ENCODE results near the gene VGLL1. TPM values are rescaled to one million over a fixed set of nuclear protein-coding genes. Genes with fewer than 3 reads are reported as not detected.

VGLL1 gene
- total and polyA plus RNA-seq, 10 of the 15 experiments (the other 5 are each of a cell fraction or from before 2014, with no cell fraction given): not detected

DNA sequence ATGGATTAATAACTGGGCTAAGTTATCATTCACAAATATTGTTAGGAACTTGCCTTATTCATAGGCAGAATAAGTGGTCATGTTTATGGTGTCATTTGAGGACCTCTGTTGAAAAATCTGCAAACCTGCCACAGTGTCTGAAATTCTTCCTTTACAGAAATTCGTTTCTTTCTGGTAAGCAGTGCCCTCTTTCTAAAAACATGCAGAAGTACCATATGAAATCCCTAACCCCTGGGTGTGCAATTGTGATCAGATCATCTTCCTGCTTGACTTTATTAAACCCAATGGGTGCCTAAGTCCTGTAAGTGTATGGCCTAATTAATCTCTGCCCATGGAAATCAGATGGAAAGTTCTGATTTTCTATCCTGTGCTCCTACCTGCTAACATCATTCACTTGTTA is 39.0 kb upstream of the VGLL1 start:
- CTCF ChIA-PET: no interaction called here
- ATAC-seq (no peak), DNase-seq (ENCODE audit: low read depth, low spot score) (no peak), FAIRE-seq (no peak)
- H3K9me3 ChIP-seq (replicated peaks; ENCODE audit: control insufficient read depth, insufficient read depth, low read length): no peaks in the 10 kb centered on the region
- in situ Hi-C loops (cut with MboI): loop anchor here (10.0 kb wide), 1 partner anchor 202 kb away; no protein-coding TSS in a partner anchor
- TF ChIP-seq KAT2A (conservative IDR thresholded peaks at IDR 0.05; ENCODE audit: control insufficient read depth, low read depth, low read length) (no peak), MTA3 (IDR thresholded peaks at IDR 0.05; ENCODE audit: borderline replicate concordance, low read length) (no peak), NR2C1 (IDR thresholded peaks at IDR 0.05) (no peak), SIN3A (IDR thresholded peaks at IDR 0.05; ENCODE audit: low read depth, low read length) (no peak), HDAC6 (IDR thresholded peaks at IDR 0.05; ENCODE audit: unreplicated experiment) (no peak), SREBF2 (IDR thresholded peaks at IDR 0.05; ENCODE audit: low read length) (no peak), LARP7 (IDR thresholded peaks at IDR 0.05) (no peak), MTA2 (IDR thresholded peaks at IDR 0.05; ENCODE audit: low read depth) (no peak), SIX5 (IDR thresholded peaks at IDR 0.05; ENCODE audit: low read depth, low read length, severe bottlenecking) (no peak), ZZZ3 (IDR thresholded peaks at IDR 0.05; ENCODE audit: control insufficient read depth, insufficient read length, low read depth) (no peak), IRF4 (IDR thresholded peaks at IDR 0.05; ENCODE audit: low read depth, low read length) (no peak), SUPT20H (IDR thresholded peaks at IDR 0.05; ENCODE audit: borderline replicate concordance, control insufficient read depth, low read depth, low read length) (no peak), POLR2AphosphoS5 (IDR thresholded peaks at IDR 0.05; ENCODE audit: low read length) (no peak), TBL1XR1 (IDR thresholded peaks at IDR 0.05; ENCODE audit: low read depth, low read length) (no peak)
- TF ChIP-seq, protein P1, sequence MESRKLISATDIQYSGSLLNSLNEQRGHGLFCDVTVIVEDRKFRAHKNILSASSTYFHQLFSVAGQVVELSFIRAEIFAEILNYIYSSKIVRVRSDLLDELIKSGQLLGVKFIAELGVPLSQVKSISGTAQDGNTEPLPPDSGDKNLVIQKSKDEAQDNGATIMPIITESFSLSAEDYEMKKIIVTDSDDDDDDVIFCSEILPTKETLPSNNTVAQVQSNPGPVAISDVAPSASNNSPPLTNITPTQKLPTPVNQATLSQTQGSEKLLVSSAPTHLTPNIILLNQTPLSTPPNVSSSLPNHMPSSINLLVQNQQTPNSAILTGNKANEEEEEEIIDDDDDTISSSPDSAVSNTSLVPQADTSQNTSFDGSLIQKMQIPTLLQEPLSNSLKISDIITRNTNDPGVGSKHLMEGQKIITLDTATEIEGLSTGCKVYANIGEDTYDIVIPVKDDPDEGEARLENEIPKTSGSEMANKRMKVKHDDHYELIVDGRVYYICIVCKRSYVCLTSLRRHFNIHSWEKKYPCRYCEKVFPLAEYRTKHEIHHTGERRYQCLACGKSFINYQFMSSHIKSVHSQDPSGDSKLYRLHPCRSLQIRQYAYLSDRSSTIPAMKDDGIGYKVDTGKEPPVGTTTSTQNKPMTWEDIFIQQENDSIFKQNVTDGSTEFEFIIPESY (IDR thresholded peaks at IDR 0.05): no peak
- TF ChIP-seq, protein P2, sequence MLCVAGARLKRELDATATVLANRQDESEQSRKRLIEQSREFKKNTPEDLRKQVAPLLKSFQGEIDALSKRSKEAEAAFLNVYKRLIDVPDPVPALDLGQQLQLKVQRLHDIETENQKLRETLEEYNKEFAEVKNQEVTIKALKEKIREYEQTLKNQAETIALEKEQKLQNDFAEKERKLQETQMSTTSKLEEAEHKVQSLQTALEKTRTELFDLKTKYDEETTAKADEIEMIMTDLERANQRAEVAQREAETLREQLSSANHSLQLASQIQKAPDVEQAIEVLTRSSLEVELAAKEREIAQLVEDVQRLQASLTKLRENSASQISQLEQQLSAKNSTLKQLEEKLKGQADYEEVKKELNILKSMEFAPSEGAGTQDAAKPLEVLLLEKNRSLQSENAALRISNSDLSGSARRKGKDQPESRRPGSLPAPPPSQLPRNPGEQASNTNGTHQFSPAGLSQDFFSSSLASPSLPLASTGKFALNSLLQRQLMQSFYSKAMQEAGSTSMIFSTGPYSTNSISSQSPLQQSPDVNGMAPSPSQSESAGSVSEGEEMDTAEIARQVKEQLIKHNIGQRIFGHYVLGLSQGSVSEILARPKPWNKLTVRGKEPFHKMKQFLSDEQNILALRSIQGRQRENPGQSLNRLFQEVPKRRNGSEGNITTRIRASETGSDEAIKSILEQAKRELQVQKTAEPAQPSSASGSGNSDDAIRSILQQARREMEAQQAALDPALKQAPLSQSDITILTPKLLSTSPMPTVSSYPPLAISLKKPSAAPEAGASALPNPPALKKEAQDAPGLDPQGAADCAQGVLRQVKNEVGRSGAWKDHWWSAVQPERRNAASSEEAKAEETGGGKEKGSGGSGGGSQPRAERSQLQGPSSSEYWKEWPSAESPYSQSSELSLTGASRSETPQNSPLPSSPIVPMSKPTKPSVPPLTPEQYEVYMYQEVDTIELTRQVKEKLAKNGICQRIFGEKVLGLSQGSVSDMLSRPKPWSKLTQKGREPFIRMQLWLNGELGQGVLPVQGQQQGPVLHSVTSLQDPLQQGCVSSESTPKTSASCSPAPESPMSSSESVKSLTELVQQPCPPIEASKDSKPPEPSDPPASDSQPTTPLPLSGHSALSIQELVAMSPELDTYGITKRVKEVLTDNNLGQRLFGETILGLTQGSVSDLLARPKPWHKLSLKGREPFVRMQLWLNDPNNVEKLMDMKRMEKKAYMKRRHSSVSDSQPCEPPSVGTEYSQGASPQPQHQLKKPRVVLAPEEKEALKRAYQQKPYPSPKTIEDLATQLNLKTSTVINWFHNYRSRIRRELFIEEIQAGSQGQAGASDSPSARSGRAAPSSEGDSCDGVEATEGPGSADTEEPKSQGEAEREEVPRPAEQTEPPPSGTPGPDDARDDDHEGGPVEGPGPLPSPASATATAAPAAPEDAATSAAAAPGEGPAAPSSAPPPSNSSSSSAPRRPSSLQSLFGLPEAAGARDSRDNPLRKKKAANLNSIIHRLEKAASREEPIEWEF (IDR thresholded peaks at IDR 0.05; ENCODE audit: insufficient replicate concordance, low read depth, low read length): no peak
- H3K9ac ChIP-seq (ENCODE audit: control insufficient read depth, insufficient read depth, low read length): no peak overlapping the region
- no TSS peak for BruUV-seq (replicated peaks)
- no peaks in the 10 kb centered on the region for H3K4me1 ChIP-seq (ENCODE audit: control insufficient read depth, insufficient read depth, low read length)
- 0% methylated on average over 1 of the region's 1 CpG for WGBS (ENCODE audit: insufficient coverage, insufficient replicate concordance, low lambda C conversion rate, missing lambda C conversion rate)
- RAD21 ChIA-PET (ENCODE audit: unreplicated experiment): interaction anchor here (0.7 kb wide), 1 partner anchor 561 kb away, joined by 3 read pairs; no protein-coding TSS in a partner anchor
- no peaks in the 10 kb centered on the region; a peak in 2 of 4 replicates for H3K27me3 ChIP-seq (replicated peaks in 1 of 2; ENCODE audit: control insufficient read depth in 2 of 2, insufficient read depth in 2 of 2, low read length in 1 of 2)
- H2AFZ ChIP-seq (ENCODE audit: control insufficient read depth, low read depth, low read length): no peak overlapping the region
- peaks cover 6% of the 10 kb centered on the region for H3K79me2 ChIP-seq (ENCODE audit: control insufficient read depth, insufficient read depth, low read length)
- H4K20me1 ChIP-seq (ENCODE audit: control insufficient read depth, insufficient read depth): no peaks in the 10 kb centered on the region
- no peaks in the 10 kb centered on the region for H3K36me3 ChIP-seq (ENCODE audit: control insufficient read depth in 2 of 2, insufficient read depth in 2 of 2, low read length in 1 of 2)
- H3K4me2 ChIP-seq (ENCODE audit: control insufficient read depth, insufficient read depth): no peak overlapping the region
- SMC1A ChIA-PET (ENCODE audit: uncharacterized antibody, unreplicated experiment): no interaction called here
- no peak overlapping the region for H3K27ac ChIP-seq (ENCODE audit: control insufficient read depth, insufficient read depth)
- intact Hi-C loops (cut with micrococcal nuclease; ENCODE audit: unreplicated experiment): no loop called here
- POLR2A ChIA-PET: no interaction called here
- no peak overlapping the region for H3K4me3 ChIP-seq

Measured in GM12878 (cell line).